ENCODE data around the gene TMEM53.

DNA sequence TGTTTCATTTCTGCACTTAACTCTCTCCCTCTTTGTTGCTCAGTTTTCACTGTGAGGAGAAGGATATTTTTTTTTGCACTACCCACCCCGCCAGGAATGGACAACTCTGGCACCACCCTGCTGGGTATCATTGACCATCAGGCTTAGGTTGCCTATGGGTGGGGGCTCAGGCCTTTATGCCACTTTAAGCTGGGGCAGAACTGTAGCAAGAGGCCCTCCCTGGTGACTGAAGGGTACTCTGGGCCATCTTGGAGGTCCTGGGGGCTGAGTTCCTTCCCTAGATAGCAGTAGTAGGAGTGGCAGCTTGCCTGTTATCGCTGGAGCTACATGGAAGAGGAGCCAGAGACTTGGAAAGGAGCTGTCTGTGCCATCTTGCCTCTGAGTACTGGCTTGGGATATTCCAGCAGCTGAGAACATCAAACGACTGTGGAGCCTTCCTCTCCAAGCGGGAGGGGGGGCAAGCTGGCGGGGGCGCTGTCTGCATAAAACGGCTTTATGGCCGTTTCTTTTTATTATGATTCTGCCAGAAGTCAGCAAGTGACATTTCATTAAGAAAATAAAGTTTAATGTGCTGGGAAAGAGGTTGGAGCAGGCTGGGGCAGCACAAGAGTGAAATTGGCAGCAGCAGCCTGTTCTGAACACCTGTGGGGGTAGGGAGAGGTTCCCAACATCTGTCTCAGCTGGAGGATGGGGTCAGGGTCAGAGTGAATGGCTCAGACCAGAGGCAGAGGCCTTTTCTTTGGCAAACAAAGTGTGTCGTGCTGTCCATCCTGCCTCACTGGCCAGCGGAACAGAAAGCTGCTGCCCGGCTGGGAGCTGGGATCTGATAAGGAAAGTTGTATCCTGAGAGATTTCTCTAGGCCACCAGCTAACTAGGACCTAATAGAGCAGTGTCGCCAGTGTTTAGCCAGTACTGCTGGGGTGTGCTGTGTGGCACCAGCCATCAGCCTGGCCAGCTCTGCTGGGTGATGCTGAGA is 32.9 kb downstream of the TMEM53 start:
- TF ChIP-seq POLR2A (IDR thresholded peaks at IDR 0.05) (no peak), CTCF (IDR thresholded peaks at IDR 0.05) (no peak)

All from stomach (tissue), 4 donors.